Prostate gland (tissue), 2 donors: ENCODE measurements around the gene SH2D1B.

Source experiments
- POLR2A ChIP-seq: fragments of 450-650 bp; IDR thresholded peaks from one replicate; pipeline ENCODE4 v1.6.1; 2016; ENCODE audit warnings: antibody characterized with exemption, mild to moderate bottlenecking
- POLR2AphosphoS5 ChIP-seq: sonication (generic); formaldehyde crosslinking; IDR thresholded peaks from one replicate; pipeline ENCODE4 v1.6.1; 2017; ENCODE audit warnings: antibody characterized with exemption
- TF ChIP-seq, protein P1 (sequence below), 4 experiments: fragments of 200-600 bp in 2 of 4; fragments of 450-650 bp in 2 of 4; sonication (generic) in 2 of 4; IDR thresholded peaks; 1 replicate in 3 of 4; 2 replicates in 1 of 4; pipeline ENCODE4 v1.5.1; 2016 to 2019; ENCODE audit warnings: antibody characterized with exemption in 4 of 4, mild to moderate bottlenecking in 2 of 4, moderate library complexity in 2 of 4

DNA sequence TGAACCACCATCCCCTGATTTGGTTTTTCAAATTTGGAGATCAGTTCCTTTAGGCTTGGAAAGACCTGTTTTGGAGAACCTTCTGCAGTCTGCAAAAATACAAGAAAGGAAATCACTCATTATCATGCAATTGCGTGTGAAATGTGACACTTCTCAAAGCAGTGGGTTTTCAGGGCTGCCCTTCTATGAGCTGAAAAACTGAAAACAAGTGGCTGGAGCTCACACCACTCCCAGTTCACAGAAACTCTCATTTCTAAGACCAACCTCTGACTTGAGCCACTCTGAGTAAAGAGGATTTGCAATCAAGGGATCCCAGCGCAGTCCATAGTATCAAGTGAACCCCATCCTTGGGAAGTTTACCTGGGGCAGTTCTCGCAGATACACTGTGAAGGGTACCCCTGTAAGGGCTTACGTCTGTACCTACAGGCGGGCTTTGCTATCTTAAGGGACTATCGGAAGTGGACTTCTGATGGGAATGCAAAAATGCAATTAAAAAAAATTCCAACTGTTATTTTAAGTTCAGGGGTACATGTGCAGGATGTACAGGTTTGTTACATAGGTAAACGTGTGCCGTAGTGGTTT is 12.8 kb downstream of the SH2D1B start:
- TF ChIP-seq, protein P1, sequence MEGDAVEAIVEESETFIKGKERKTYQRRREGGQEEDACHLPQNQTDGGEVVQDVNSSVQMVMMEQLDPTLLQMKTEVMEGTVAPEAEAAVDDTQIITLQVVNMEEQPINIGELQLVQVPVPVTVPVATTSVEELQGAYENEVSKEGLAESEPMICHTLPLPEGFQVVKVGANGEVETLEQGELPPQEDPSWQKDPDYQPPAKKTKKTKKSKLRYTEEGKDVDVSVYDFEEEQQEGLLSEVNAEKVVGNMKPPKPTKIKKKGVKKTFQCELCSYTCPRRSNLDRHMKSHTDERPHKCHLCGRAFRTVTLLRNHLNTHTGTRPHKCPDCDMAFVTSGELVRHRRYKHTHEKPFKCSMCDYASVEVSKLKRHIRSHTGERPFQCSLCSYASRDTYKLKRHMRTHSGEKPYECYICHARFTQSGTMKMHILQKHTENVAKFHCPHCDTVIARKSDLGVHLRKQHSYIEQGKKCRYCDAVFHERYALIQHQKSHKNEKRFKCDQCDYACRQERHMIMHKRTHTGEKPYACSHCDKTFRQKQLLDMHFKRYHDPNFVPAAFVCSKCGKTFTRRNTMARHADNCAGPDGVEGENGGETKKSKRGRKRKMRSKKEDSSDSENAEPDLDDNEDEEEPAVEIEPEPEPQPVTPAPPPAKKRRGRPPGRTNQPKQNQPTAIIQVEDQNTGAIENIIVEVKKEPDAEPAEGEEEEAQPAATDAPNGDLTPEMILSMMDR (IDR thresholded peaks at IDR 0.05) = no peak
- TF ChIP-seq POLR2AphosphoS5 (no peak), POLR2A (no peak)
